Testis (tissue), 3 donors: ENCODE measurements around the gene ELK4. TPM values are rescaled to one million over a fixed set of nuclear protein-coding genes. Genes with fewer than 3 reads are reported as not detected.

Source experiments
- DNase-seq: peaks from one replicate; pipeline ENCODE4 v3.0.0-alpha.2; 2019
- H3K27ac ChIP-seq, 2 donors: fragments of 200-600 bp; sonication (generic); one replicate each; pipeline ENCODE4 v1.5.1; 2019
- H3K27me3 ChIP-seq: fragments of 200-600 bp; sonication (generic); one replicate; pipeline ENCODE4 v1.5.1; 2019
- H3K36me3 ChIP-seq: fragments of 200-600 bp; sonication (generic); one replicate; pipeline ENCODE4 v1.5.1; 2017; ENCODE audit warnings: low read depth; ENCODE audit errors: missing control alignments
- H3K4me1 ChIP-seq: fragments of 200-600 bp; sonication (generic); one replicate; pipeline ENCODE4 v1.5.1; 2019
- H3K4me3 ChIP-seq, 2 donors: fragments of 200-600 bp; sonication (generic); one replicate each; pipeline ENCODE4 v1.5.1; 2017 to 2019
- H3K9me3 ChIP-seq: fragments of 200-600 bp; sonication (generic); one replicate; pipeline ENCODE4 v1.5.1; 2017
- CTCF ChIP-seq, 3 experiments: fragments of 450-650 bp in 2 of 3; fragments of 200-600 bp in 1 of 3; sonication (generic) in 1 of 3; IDR thresholded peaks; one replicate each; pipeline ENCODE4 v1.5.1; 2016 to 2019; ENCODE audit warnings: antibody characterized with exemption in 3 of 3, mild to moderate bottlenecking in 2 of 3, moderate library complexity in 1 of 3
- POLR2A ChIP-seq: fragments of 450-650 bp; IDR thresholded peaks from one replicate; pipeline ENCODE4 v1.6.1; 2017; ENCODE audit warnings: antibody characterized with exemption, mild to moderate bottlenecking, moderate library complexity
- WGBS, 2 donors: methylation state at CpG; one replicate each; pipeline ENCODE4 v1.1.5; 2018; 5-methylcytosine and 5-hydroxymethylcytosine counted together
- intact Hi-C: fragments of 100-400 bp; cut with DNase I; formaldehyde crosslinking; loops from one replicate; pipeline ENCODE4 v1.15.1; 2023; ENCODE audit warnings: low total_unique reads
- polyA plus RNA-seq: library from polyadenylated mRNA; stranded (reverse); fragments of 350-450 nt; fragmentation: Illumina TruSeq; extraction: RNeasy Lipid Tissue Mini Kit (QIAGEN cat#74804); gene quantifications from one replicate; pipeline ENCODE4 v1.2.3, GENCODE V29; 2014; ENCODE audit warnings: low read depth, low replicate concordance; ENCODE audit not compliant: insufficient read depth
- total RNA-seq, 2 donors: library from RNA; depleted of rRNA; stranded (reverse); fragments of >200 nt; gene quantifications; one replicate each; pipeline ENCODE4 v1.2.3, GENCODE V29; 2016

Gene ELK4
- total and polyA plus RNA-seq, 3 donors from 2014 or later = 20.4 to 25.4 (median 20.5) TPM

DNA sequence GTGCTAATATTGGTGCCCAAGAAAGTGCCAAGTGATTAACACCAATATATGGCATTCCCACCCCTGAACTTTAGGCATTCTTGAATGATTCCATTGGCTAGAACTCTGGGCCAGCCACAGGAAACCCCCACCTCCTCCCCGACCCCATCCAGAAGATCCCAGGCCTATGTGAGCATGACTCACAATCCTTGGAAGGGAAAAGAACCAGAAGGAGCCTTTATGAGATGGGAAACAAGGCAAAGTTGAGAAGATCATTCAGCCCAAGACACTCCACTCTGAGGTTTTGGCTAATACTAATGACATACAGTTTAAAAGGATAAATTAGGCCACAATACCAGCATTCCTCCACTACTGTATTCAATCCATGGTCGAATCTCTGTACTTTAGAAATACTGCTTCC lies 21.8 kb downstream of the ELK4 start:
- WGBS, 2 donors = 58 to 75% methylated on average over 2 of the region's 2 CpGs
- no peaks in the 10 kb centered on the region for H3K36me3 ChIP-seq

GRCh38 chr1:205604825-205605505 lies 26.8 kb downstream of the ELK4 start:
- no peaks in the 10 kb centered on the region for H3K36me3 ChIP-seq
- H3K27me3 ChIP-seq = no peaks in the 10 kb centered on the region
- WGBS, 2 donors = 82 to 87% methylated on average over 5 of the region's 5 CpGs
- no peaks in the 10 kb centered on the region for H3K9me3 ChIP-seq
- no peak overlapping the region for H3K27ac ChIP-seq
- no peak for TF ChIP-seq CTCF (IDR thresholded peaks at IDR 0.05)
- no peak for TF ChIP-seq POLR2A
- H3K4me1 ChIP-seq = peaks cover 1% of the 10 kb centered on the region
- no peak for DNase-seq
- no peak overlapping the region for H3K4me3 ChIP-seq
- intact Hi-C loops = no loop called here

More for the DNA sequence above, 21.8 kb downstream of the ELK4 start:
- DNase-seq = no peak
- intact Hi-C loops = no loop called here
- Histone ChIP-seq H3K27ac (no peak overlapping the region), H3K9me3 (no peaks in the 10 kb centered on the region), H3K4me3 (no peak overlapping the region), H3K27me3 (no peaks in the 10 kb centered on the region), H3K4me1 (no peaks in the 10 kb centered on the region)
- TF ChIP-seq POLR2A (no peak), CTCF (IDR thresholded peaks at IDR 0.05) (no peak)

GRCh38 chr1:205604059-205604458 lies 27.8 kb downstream of the ELK4 start:
- Histone ChIP-seq H3K27me3 (no peaks in the 10 kb centered on the region), H3K9me3 (no peaks in the 10 kb centered on the region), H3K4me3 (no peak overlapping the region), H3K27ac (no peak overlapping the region), H3K36me3 (no peaks in the 10 kb centered on the region), H3K4me1 (peaks cover 8% of the 10 kb centered on the region)
- WGBS, 2 donors = 93 to 95% methylated on average over 5 of the region's 5 CpGs
- no peak for TF ChIP-seq POLR2A
- DNase-seq = no peak
- intact Hi-C loops = no loop called here

DNA sequence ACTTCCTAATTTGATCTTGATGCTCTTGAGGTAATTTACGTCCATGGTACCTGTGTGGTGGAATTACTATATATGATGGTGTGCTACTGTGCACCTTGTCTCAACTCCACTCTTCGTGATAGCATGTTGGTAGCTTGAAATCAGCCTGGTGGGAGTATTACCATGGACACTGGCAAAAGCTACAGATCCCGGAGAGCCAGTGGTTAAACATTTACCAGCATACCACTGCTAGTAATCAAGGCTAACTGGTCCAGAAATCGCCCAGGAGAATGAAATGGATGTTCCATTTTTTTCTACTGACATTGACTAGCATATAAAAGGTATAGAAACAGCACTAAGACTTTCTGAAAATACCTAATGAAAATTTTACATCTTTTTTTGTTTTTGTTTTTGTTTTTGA lies 30.6 kb downstream of the ELK4 start:
- TF ChIP-seq POLR2A (no peak), CTCF (IDR thresholded peaks at IDR 0.05) (no peak)
- Histone ChIP-seq H3K27ac (no peak overlapping the region), H3K4me1 (peaks cover 16% of the 10 kb centered on the region), H3K4me3 (no peak overlapping the region), H3K9me3 (no peaks in the 10 kb centered on the region), H3K27me3 (no peaks in the 10 kb centered on the region), H3K36me3 (no peaks in the 10 kb centered on the region)
- DNase-seq = no peak
- 87 to 90% methylated on average over 4 of the region's 4 CpGs for WGBS, 2 donors
- intact Hi-C loops = no loop called here

DNA sequence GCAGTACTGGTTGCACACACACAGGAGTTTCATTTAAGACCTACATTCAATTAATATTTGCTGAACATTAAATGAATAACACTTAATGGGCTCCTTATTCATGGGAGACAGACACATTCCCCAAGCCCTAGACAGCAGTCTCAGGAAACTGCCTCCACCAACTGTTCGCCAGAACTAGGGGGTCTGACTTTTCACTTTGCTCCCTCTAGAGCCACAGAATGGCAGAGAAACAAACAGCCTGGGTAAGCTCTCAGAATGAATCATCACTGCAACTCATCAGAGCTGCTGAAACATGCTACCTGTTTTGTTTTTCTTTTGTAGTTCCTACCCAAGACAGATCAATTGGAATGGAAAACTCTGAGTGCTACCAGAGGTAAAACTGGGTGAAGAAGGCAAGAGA lies 31.7 kb downstream of the ELK4 start:
- DNase-seq = no peak
- Histone ChIP-seq H3K4me3 (no peak overlapping the region), H3K4me1 (peaks cover 16% of the 10 kb centered on the region), H3K9me3 (no peaks in the 10 kb centered on the region), H3K27me3 (no peaks in the 10 kb centered on the region), H3K36me3 (no peaks in the 10 kb centered on the region), H3K27ac (no peak overlapping the region)
- intact Hi-C loops = no loop called here
- 76% methylated on average over 1 of the region's 1 CpG for WGBS, 2 donors
- TF ChIP-seq POLR2A (no peak), CTCF (IDR thresholded peaks at IDR 0.05) (no peak)
